ENCODE measurements around the gene CFHR5. TPM values are rescaled to one million over a fixed set of nuclear protein-coding genes. Genes with fewer than 3 reads are reported as not detected.
"Not testable (repeated sequence)": the region's sequence is repeated elsewhere in the genome, so short reads cannot be mapped to it uniquely, and the experiment has no call there.

Gene CFHR5
- total RNA-seq, 1 experiment from 2014 or later = not detected

GRCh38 chr1:196970182-196970581, 7.2 kb upstream of the CFHR5 start:
- no TSS peak for BruUV-seq (replicated peaks)
- no peaks in the 10 kb centered on the region for H3K4me1 Mint-ChIP-seq (ENCODE audit: low read depth, unreplicated experiment)
- H3K9me3 Mint-ChIP-seq (ENCODE audit: low read depth, unreplicated experiment) = no peaks in the 10 kb centered on the region
- no peaks in the 10 kb centered on the region for H3K27me3 Mint-ChIP-seq (ENCODE audit: unreplicated experiment)
- H3K36me3 Mint-ChIP-seq (ENCODE audit: insufficient read depth, unreplicated experiment) = no peaks in the 10 kb centered on the region
- H3K4me3 Mint-ChIP-seq (ENCODE audit: low read depth, unreplicated experiment) = no peak overlapping the region
- CTCF ChIA-PET = no interaction called here
- no peak overlapping the region for H3K27ac Mint-ChIP-seq (ENCODE audit: unreplicated experiment)
- intact Hi-C loops (cut with micrococcal nuclease; ENCODE audit: unreplicated experiment) = no loop called here
- DNase-seq = no peak
- TF ChIP-seq, protein P1, sequence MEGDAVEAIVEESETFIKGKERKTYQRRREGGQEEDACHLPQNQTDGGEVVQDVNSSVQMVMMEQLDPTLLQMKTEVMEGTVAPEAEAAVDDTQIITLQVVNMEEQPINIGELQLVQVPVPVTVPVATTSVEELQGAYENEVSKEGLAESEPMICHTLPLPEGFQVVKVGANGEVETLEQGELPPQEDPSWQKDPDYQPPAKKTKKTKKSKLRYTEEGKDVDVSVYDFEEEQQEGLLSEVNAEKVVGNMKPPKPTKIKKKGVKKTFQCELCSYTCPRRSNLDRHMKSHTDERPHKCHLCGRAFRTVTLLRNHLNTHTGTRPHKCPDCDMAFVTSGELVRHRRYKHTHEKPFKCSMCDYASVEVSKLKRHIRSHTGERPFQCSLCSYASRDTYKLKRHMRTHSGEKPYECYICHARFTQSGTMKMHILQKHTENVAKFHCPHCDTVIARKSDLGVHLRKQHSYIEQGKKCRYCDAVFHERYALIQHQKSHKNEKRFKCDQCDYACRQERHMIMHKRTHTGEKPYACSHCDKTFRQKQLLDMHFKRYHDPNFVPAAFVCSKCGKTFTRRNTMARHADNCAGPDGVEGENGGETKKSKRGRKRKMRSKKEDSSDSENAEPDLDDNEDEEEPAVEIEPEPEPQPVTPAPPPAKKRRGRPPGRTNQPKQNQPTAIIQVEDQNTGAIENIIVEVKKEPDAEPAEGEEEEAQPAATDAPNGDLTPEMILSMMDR (IDR thresholded peaks at IDR 0.05; ENCODE audit: unreplicated experiment) = no peak

DNA sequence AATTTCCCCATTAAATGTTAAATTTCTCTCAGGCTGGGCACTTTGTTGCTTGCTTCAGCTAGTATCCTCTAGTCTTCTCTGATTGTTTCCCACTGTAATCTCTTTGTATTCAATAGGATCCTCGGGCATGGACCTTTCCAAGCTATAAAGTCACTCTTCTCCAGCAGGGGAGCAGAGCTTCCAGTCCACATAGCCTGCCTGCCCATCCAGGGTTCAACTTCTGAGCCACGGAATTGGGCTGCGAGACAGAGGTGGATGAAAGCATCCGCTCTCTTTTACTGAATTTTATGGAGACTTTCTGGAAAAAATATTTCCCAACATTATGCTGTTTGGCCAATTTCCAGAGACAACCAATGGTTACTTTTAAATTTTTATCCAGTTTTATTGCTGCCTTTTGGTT, 1.1 kb upstream of the CFHR5 start:
- BruUV-seq (replicated peaks) = no TSS peak
- H3K27me3 Mint-ChIP-seq (ENCODE audit: unreplicated experiment) = no peaks in the 10 kb centered on the region
- TF ChIP-seq, protein P1 (IDR thresholded peaks at IDR 0.05; ENCODE audit: unreplicated experiment) = no peak
- no peak for DNase-seq
- H3K36me3 Mint-ChIP-seq (ENCODE audit: insufficient read depth, unreplicated experiment) = no peaks in the 10 kb centered on the region
- H3K27ac Mint-ChIP-seq (ENCODE audit: unreplicated experiment) = no peak overlapping the region
- intact Hi-C loops (cut with micrococcal nuclease; ENCODE audit: unreplicated experiment) = no loop called here
- no peaks in the 10 kb centered on the region for H3K4me1 Mint-ChIP-seq (ENCODE audit: low read depth, unreplicated experiment)
- no peaks in the 10 kb centered on the region for H3K9me3 Mint-ChIP-seq (ENCODE audit: low read depth, unreplicated experiment)
- no peak overlapping the region for H3K4me3 Mint-ChIP-seq (ENCODE audit: low read depth, unreplicated experiment)
- CTCF ChIA-PET = no interaction called here

DNA sequence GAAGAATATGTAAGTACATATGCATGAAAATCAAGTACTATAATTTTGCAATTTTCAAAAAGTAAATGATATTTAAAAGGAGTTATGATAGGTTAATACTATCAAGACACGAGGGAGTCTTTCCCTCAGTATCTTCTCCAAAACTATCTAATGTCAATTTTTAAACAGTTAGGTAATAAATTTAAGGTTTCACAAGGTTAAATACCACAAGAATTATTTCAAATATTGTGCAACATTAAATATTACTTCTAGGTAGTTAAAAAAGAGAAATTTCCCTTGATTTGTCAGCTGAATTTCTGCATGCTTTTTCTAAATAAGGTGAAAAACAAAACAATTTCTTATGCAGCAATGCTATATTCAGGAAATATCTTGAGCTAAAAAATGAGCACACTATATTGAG, 3.5 kb downstream of the CFHR5 start:
- no peaks in the 10 kb centered on the region for H3K36me3 Mint-ChIP-seq (ENCODE audit: insufficient read depth, unreplicated experiment)
- intact Hi-C loops (cut with micrococcal nuclease; ENCODE audit: unreplicated experiment) = no loop called here
- H3K27me3 Mint-ChIP-seq (ENCODE audit: unreplicated experiment) = no peaks in the 10 kb centered on the region
- CTCF ChIA-PET = no interaction called here
- H3K4me1 Mint-ChIP-seq (ENCODE audit: low read depth, unreplicated experiment) = no peaks in the 10 kb centered on the region
- no peak for DNase-seq
- TF ChIP-seq, protein P1 (IDR thresholded peaks at IDR 0.05; ENCODE audit: unreplicated experiment) = no peak
- no peak overlapping the region for H3K27ac Mint-ChIP-seq (ENCODE audit: unreplicated experiment)
- BruUV-seq (replicated peaks) = no TSS peak
- H3K9me3 Mint-ChIP-seq (ENCODE audit: low read depth, unreplicated experiment) = no peaks in the 10 kb centered on the region
- H3K4me3 Mint-ChIP-seq (ENCODE audit: low read depth, unreplicated experiment) = no peak overlapping the region

GRCh38 chr1:196982247-196982646, 4.9 kb downstream of the CFHR5 start:
- H3K27me3 Mint-ChIP-seq (ENCODE audit: unreplicated experiment); H3K36me3 Mint-ChIP-seq (ENCODE audit: insufficient read depth, unreplicated experiment); H3K4me3 Mint-ChIP-seq (ENCODE audit: low read depth, unreplicated experiment); BruUV-seq (replicated peaks); H3K9me3 Mint-ChIP-seq (ENCODE audit: low read depth, unreplicated experiment); CTCF ChIA-PET; H3K4me1 Mint-ChIP-seq (ENCODE audit: low read depth, unreplicated experiment); intact Hi-C loops (cut with micrococcal nuclease; ENCODE audit: unreplicated experiment); H3K27ac Mint-ChIP-seq (ENCODE audit: unreplicated experiment); DNase-seq: not testable (repeated sequence)

GRCh38 chr1:196991919-196992651, 14.7 kb downstream of the CFHR5 start:
- BruUV-seq (replicated peaks); H3K9me3 Mint-ChIP-seq (ENCODE audit: low read depth, unreplicated experiment); H3K27ac Mint-ChIP-seq (ENCODE audit: unreplicated experiment); CTCF ChIA-PET; H3K27me3 Mint-ChIP-seq (ENCODE audit: unreplicated experiment); H3K36me3 Mint-ChIP-seq (ENCODE audit: insufficient read depth, unreplicated experiment); intact Hi-C loops (cut with micrococcal nuclease; ENCODE audit: unreplicated experiment): not testable (repeated sequence)
- DNase-seq = peak; percentile 89
- Mint-ChIP-seq H3K4me3 (ENCODE audit: low read depth, unreplicated experiment) (peak overlapping the region; percentile 68), H3K4me1 (ENCODE audit: low read depth, unreplicated experiment) (peaks cover 13% of the 10 kb centered on the region)
